ENCODE data around the gene VSTM2B.

DNA sequence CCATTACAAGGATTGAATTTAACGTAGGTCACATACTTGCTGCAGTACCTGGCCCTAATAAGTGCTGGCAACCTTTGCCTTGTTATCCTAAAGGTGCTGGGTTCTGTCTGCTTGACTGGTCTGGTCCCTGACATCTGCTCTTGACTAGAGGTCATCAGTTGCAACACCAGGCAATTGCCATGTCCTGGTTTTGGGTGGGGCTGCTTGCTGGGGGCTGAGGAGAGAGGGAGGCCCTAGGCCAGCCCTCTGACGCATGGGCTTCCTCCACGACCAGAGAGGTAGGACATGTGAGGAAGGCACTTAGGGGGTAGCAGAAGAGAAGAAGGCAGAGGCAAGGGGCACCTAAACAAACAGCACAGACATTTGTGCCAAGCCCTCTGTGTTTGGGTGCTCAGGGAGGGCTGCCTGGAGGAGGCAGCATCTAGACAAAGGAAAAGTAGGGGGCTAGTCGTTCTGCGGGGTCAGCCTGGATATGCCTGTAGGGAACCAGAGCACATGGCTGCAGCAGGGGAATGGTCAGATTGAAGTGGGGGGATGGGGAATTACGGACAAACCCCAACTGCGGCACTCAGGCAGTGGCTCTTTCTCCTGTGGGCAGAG lies 21.7 kb downstream of the VSTM2B start:
- TF ChIP-seq, protein P1, sequence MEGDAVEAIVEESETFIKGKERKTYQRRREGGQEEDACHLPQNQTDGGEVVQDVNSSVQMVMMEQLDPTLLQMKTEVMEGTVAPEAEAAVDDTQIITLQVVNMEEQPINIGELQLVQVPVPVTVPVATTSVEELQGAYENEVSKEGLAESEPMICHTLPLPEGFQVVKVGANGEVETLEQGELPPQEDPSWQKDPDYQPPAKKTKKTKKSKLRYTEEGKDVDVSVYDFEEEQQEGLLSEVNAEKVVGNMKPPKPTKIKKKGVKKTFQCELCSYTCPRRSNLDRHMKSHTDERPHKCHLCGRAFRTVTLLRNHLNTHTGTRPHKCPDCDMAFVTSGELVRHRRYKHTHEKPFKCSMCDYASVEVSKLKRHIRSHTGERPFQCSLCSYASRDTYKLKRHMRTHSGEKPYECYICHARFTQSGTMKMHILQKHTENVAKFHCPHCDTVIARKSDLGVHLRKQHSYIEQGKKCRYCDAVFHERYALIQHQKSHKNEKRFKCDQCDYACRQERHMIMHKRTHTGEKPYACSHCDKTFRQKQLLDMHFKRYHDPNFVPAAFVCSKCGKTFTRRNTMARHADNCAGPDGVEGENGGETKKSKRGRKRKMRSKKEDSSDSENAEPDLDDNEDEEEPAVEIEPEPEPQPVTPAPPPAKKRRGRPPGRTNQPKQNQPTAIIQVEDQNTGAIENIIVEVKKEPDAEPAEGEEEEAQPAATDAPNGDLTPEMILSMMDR (IDR thresholded peaks at IDR 0.05; ENCODE audit: low read length) = no peak
- TF ChIP-seq EZH2phosphoT487 (IDR thresholded peaks at IDR 0.05; ENCODE audit: low read length) = no peak
